Gastroesophageal sphincter (tissue), 4 donors: ENCODE data around the gene UBXN6. TPM values are rescaled to one million over a fixed set of nuclear protein-coding genes. Genes with fewer than 3 reads are reported as not detected.

Experiments used
- ATAC-seq: fragments of 150-250 bp; one replicate; pipeline ENCODE4 v1.9.1; 2016; ENCODE audit warnings: mild to moderate bottlenecking, moderate library complexity
- H3K27ac ChIP-seq, 4 donors: fragments of 200-600 bp; sonication (generic) in 3 of 4; 1 replicate in 3 of 4; 2 replicates in 1 of 4; pipeline ENCODE4 v1.5.1; 2016 to 2019
- H3K27me3 ChIP-seq: fragments of 200-600 bp; sonication (generic); one replicate; pipeline ENCODE4 v1.5.1; 2019
- H3K36me3 ChIP-seq, 2 donors: fragments of 200-600 bp; sonication (generic); one replicate each; pipeline ENCODE4 v1.5.1; 2019; ENCODE audit warnings: control low read depth in 1 of 2
- H3K4me1 ChIP-seq, 3 donors: fragments of 200-600 bp; sonication (generic); 1 replicate in 2 of 3; 2 replicates in 1 of 3; pipeline ENCODE4 v1.5.1; 2016 to 2019; ENCODE audit warnings: control low read depth in 2 of 3
- H3K4me3 ChIP-seq, 2 donors: fragments of 200-600 bp; sonication (generic); one replicate each; pipeline ENCODE4 v1.5.1; 2019; ENCODE audit warnings: mild to moderate bottlenecking in 1 of 2, moderate library complexity in 1 of 2
- H3K9me3 ChIP-seq, 3 donors: fragments of 200-600 bp; sonication (generic); one replicate each; pipeline ENCODE4 v1.5.1; 2017 to 2019; ENCODE audit warnings: control low read depth in 2 of 3
- EP300 ChIP-seq: sonication (generic); formaldehyde crosslinking; IDR thresholded peaks from one replicate; pipeline ENCODE4 v1.6.1; 2017; ENCODE audit warnings: antibody characterized with exemption, mild to moderate bottlenecking
- POLR2A ChIP-seq, 2 donors: fragments of 450-650 bp; IDR thresholded peaks; one replicate each; pipeline ENCODE4 v1.6.1; 2017; ENCODE audit warnings: antibody characterized with exemption in 2 of 2, mild to moderate bottlenecking in 2 of 2, moderate library complexity in 1 of 2
- POLR2AphosphoS5 ChIP-seq: sonication (generic); formaldehyde crosslinking; IDR thresholded peaks from one replicate; pipeline ENCODE4 v1.6.1; 2017; ENCODE audit warnings: antibody characterized with exemption
- WGBS, 2 donors: methylation state at CpG; one replicate each; pipeline ENCODE4 v1.1.5; 2018; ENCODE audit warnings: low coverage in 1 of 2; 5-methylcytosine and 5-hydroxymethylcytosine counted together
- total RNA-seq, 4 donors: library from RNA; depleted of rRNA; stranded (reverse); fragments of >200 nt; gene quantifications; one replicate each; pipeline ENCODE4 v1.1.0, GENCODE V29; 2016
- TF ChIP-seq, protein P1 (sequence below), 4 experiments: fragments of 200-600 bp in 2 of 4; fragments of 450-650 bp in 2 of 4; sonication (generic) in 1 of 4; IDR thresholded peaks; one replicate each; pipeline ENCODE4 v1.5.1; 2017 to 2019; ENCODE audit warnings: antibody characterized with exemption in 4 of 4, mild to moderate bottlenecking in 2 of 4, moderate library complexity in 2 of 4

Gene UBXN6
- total RNA-seq, 4 donors from 2014 or later, result 62.6 to 130 (median 80.6) TPM

- Histone ChIP-seq H3K4me3 (no peak overlapping the region), H3K4me1 (peaks cover 0 to 29% (median 12%) of the 10 kb centered on the region in 3 donors), H3K27me3 (no peaks in the 10 kb centered on the region), H3K9me3 (no peaks in the 10 kb centered on the region), H3K27ac (no peak overlapping the region), H3K36me3 (peaks cover 0 to 81% of the 10 kb centered on the region in 2 donors)
- WGBS, 2 donors, result 80% methylated on average over 2 of the region's 15 CpGs; no CpG with 5 or more reads in 1 of the 2 donors
- TF ChIP-seq POLR2AphosphoS5 (no peak), POLR2A (IDR thresholded peaks at IDR 0.05) (no peak), EP300 (no peak)
- TF ChIP-seq, protein P1, sequence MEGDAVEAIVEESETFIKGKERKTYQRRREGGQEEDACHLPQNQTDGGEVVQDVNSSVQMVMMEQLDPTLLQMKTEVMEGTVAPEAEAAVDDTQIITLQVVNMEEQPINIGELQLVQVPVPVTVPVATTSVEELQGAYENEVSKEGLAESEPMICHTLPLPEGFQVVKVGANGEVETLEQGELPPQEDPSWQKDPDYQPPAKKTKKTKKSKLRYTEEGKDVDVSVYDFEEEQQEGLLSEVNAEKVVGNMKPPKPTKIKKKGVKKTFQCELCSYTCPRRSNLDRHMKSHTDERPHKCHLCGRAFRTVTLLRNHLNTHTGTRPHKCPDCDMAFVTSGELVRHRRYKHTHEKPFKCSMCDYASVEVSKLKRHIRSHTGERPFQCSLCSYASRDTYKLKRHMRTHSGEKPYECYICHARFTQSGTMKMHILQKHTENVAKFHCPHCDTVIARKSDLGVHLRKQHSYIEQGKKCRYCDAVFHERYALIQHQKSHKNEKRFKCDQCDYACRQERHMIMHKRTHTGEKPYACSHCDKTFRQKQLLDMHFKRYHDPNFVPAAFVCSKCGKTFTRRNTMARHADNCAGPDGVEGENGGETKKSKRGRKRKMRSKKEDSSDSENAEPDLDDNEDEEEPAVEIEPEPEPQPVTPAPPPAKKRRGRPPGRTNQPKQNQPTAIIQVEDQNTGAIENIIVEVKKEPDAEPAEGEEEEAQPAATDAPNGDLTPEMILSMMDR (IDR thresholded peaks at IDR 0.05), result no peak
- no peak for ATAC-seq
Observed at GRCh38 chr19:4446704-4447200, 10.8 kb downstream of the UBXN6 start.

- Histone ChIP-seq H3K4me1 (peaks cover 0 to 29% (median 12%) of the 10 kb centered on the region in 3 donors), H3K27ac (no peak overlapping the region), H3K27me3 (no peaks in the 10 kb centered on the region), H3K36me3 (peaks cover 0 to 75% of the 10 kb centered on the region in 2 donors), H3K4me3 (no peak overlapping the region), H3K9me3 (no peaks in the 10 kb centered on the region)
- TF ChIP-seq POLR2A (IDR thresholded peaks at IDR 0.05) (no peak), POLR2AphosphoS5 (no peak), EP300 (no peak)
- TF ChIP-seq, protein P1 (IDR thresholded peaks at IDR 0.05), result no peak
- no peak for ATAC-seq
- 86% methylated on average over 13 of the region's 58 CpGs; no CpG with 5 or more reads in 1 of the 2 donors for WGBS, 2 donors
Observed at GRCh38 chr19:4445963-4446703, 11.5 kb downstream of the UBXN6 start.

DNA sequence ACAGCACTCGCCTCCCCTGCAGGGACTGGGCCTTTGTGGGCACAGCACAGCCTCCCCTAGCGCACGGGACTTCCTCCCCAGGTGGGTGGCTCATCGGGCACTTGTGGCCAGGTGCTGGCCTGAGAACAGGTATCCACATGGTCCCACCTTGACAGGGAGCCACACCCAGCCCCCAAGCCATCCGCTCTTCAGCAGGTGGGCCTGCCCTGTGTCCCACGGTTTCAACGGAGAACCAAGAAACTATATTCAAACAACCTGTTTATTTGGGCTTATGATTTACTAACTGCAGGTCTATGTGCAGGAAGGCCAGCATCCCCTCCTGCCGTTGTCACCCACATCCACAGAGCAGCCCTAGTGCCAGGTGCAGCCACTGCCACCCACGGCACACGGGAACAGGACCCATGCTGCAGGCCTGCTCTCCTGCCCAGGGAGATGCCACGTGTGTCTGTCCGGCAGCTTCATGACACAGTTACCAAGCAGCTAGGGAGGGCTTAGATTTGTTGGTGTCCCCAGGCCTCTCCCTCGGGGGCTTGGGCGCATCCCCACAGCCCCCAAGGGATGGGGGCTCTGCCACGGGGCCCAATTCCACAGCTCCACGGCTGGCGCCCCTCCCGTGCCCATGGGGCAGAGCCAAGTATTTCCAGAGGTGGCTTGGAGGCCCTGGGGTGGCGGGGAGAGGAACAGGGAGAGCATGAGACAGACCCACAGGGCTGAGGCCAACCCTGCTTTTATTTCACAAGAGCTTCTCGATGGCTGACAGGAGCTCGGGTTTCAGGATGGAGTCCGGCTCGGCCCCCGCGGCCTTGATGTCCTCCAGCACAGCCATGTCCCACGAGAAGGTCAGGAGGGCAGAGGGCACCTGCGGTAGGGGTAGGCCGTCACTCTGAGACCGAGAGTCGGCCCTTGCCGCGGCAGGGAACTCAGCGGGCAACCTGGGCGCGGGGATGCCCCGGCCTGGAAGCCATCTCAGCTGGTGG lies 12.5 kb downstream of the UBXN6 start:
- H3K4me3 ChIP-seq, result no peak overlapping the region
- H3K27me3 ChIP-seq, result no peaks in the 10 kb centered on the region
- no peak overlapping the region for H3K27ac ChIP-seq
- H3K4me1 ChIP-seq, result peaks cover 0 to 24% (median 12%) of the 10 kb centered on the region in 3 donors
- no peak for ATAC-seq
- H3K36me3 ChIP-seq, result peaks cover 0 to 64% of the 10 kb centered on the region in 2 donors
- 70 to 79% methylated on average over 2 to 10 of the region's 36 CpGs for WGBS, 2 donors
- no peaks in the 10 kb centered on the region for H3K9me3 ChIP-seq
- TF ChIP-seq, protein P1 (IDR thresholded peaks at IDR 0.05), result no peak
- no peak for TF ChIP-seq EP300
- no peak for TF ChIP-seq POLR2AphosphoS5
- no peak for TF ChIP-seq POLR2A (IDR thresholded peaks at IDR 0.05)

GRCh38 chr19:4443966-4444764 lies 13.4 kb downstream of the UBXN6 start:
- Histone ChIP-seq H3K36me3 (peaks cover 0 to 55% of the 10 kb centered on the region in 2 donors), H3K9me3 (no peaks in the 10 kb centered on the region), H3K4me3 (no peak overlapping the region), H3K4me1 (peaks cover 0 to 15% (median 7%) of the 10 kb centered on the region in 3 donors), H3K27ac (no peak overlapping the region), H3K27me3 (no peaks in the 10 kb centered on the region)
- WGBS, 2 donors, result 40% methylated on average over 1 of the region's 20 CpGs; no CpG with 5 or more reads in 1 of the 2 donors
- TF ChIP-seq POLR2AphosphoS5 (no peak), EP300 (no peak), POLR2A (IDR thresholded peaks at IDR 0.05) (no peak)
- TF ChIP-seq, protein P1 (IDR thresholded peaks at IDR 0.05), result no peak
- ATAC-seq, result no peak
